Gastroesophageal sphincter (tissue), 4 donors: ENCODE results near the gene NAT9. TPM values are rescaled to one million over a fixed set of nuclear protein-coding genes. Genes with fewer than 3 reads are reported as not detected.

ENCODE experiments used
- ATAC-seq: fragments of 150-250 bp; one replicate; pipeline ENCODE4 v1.9.1; 2016; ENCODE audit warnings: mild to moderate bottlenecking, moderate library complexity
- H3K27ac ChIP-seq, 4 donors: fragments of 200-600 bp; sonication (generic) in 3 of 4; 1 replicate in 3 of 4; 2 replicates in 1 of 4; pipeline ENCODE4 v1.5.1; 2016 to 2019
- H3K27me3 ChIP-seq: fragments of 200-600 bp; sonication (generic); one replicate; pipeline ENCODE4 v1.5.1; 2019
- H3K36me3 ChIP-seq, 2 donors: fragments of 200-600 bp; sonication (generic); one replicate each; pipeline ENCODE4 v1.5.1; 2019; ENCODE audit warnings: control low read depth in 1 of 2
- H3K4me1 ChIP-seq, 3 donors: fragments of 200-600 bp; sonication (generic); 1 replicate in 2 of 3; 2 replicates in 1 of 3; pipeline ENCODE4 v1.5.1; 2016 to 2019; ENCODE audit warnings: control low read depth in 2 of 3
- H3K4me3 ChIP-seq, 2 donors: fragments of 200-600 bp; sonication (generic); one replicate each; pipeline ENCODE4 v1.5.1; 2019; ENCODE audit warnings: mild to moderate bottlenecking in 1 of 2, moderate library complexity in 1 of 2
- H3K9me3 ChIP-seq, 3 donors: fragments of 200-600 bp; sonication (generic); one replicate each; pipeline ENCODE4 v1.5.1; 2017 to 2019; ENCODE audit warnings: control low read depth in 2 of 3
- CTCF ChIP-seq, 4 experiments: fragments of 200-600 bp in 2 of 4; fragments of 450-650 bp in 2 of 4; sonication (generic) in 1 of 4; IDR thresholded peaks; one replicate each; pipeline ENCODE4 v1.5.1; 2017 to 2019; ENCODE audit warnings: antibody characterized with exemption in 4 of 4, mild to moderate bottlenecking in 2 of 4, moderate library complexity in 2 of 4
- EP300 ChIP-seq: sonication (generic); formaldehyde crosslinking; IDR thresholded peaks from one replicate; pipeline ENCODE4 v1.6.1; 2017; ENCODE audit warnings: antibody characterized with exemption, mild to moderate bottlenecking
- POLR2A ChIP-seq, 2 donors: fragments of 450-650 bp; IDR thresholded peaks; one replicate each; pipeline ENCODE4 v1.6.1; 2017; ENCODE audit warnings: antibody characterized with exemption in 2 of 2, mild to moderate bottlenecking in 2 of 2, moderate library complexity in 1 of 2
- POLR2AphosphoS5 ChIP-seq: sonication (generic); formaldehyde crosslinking; IDR thresholded peaks from one replicate; pipeline ENCODE4 v1.6.1; 2017; ENCODE audit warnings: antibody characterized with exemption
- WGBS, 2 donors: methylation state at CpG; one replicate each; pipeline ENCODE4 v1.1.5; 2018; ENCODE audit warnings: low coverage in 1 of 2; 5-methylcytosine and 5-hydroxymethylcytosine counted together
- total RNA-seq, 4 donors: library from RNA; depleted of rRNA; stranded (reverse); fragments of >200 nt; gene quantifications; one replicate each; pipeline ENCODE4 v1.1.0, GENCODE V29; 2016

NAT9 gene
- total RNA-seq, 4 donors from 2014 or later, result 21.7 to 34.7 (median 26.3) TPM

GRCh38 chr17:74745548-74746177 is 30.5 kb downstream of the NAT9 start:
- H3K27me3 ChIP-seq, result peaks cover 57% of the 10 kb centered on the region
- H3K9me3 ChIP-seq, result no peaks in the 10 kb centered on the region
- H3K27ac ChIP-seq, result peak overlapping the region in 1 of 4 donors; percentile 73
- no peaks in the 10 kb centered on the region for H3K36me3 ChIP-seq
- WGBS, 2 donors, result 72 to 100% methylated on average over 2 to 4 of the region's 8 CpGs
- H3K4me1 ChIP-seq, result peaks cover 0 to 62% (median 9%) of the 10 kb centered on the region in 3 donors
- H3K4me3 ChIP-seq, result no peak overlapping the region
- TF ChIP-seq CTCF (IDR thresholded peaks at IDR 0.05) (no peak), POLR2A (IDR thresholded peaks at IDR 0.05) (no peak), EP300 (no peak), POLR2AphosphoS5 (no peak)
- no peak for ATAC-seq

GRCh38 chr17:74744714-74745547 is 31.2 kb downstream of the NAT9 start:
- peak overlapping the region in 3 of 4 donors; percentile 64 to 73 (median 66) for H3K27ac ChIP-seq
- H3K27me3 ChIP-seq, result peaks cover 64% of the 10 kb centered on the region
- peak overlapping the region in 1 of 2 donors; percentile 36 for H3K4me3 ChIP-seq
- peaks cover 0 to 55% (median 6%) of the 10 kb centered on the region in 3 donors for H3K4me1 ChIP-seq
- TF ChIP-seq CTCF (IDR thresholded peaks at IDR 0.05) (peak in 3 of 4 experiments; percentile 99), EP300 (no peak), POLR2AphosphoS5 (peak; percentile 71)
- WGBS, 2 donors, result 0 to 4% methylated on average over 2 to 4 of the region's 24 CpGs
- ATAC-seq, result peak; percentile 35
- no peaks in the 10 kb centered on the region for H3K9me3 ChIP-seq
- no peaks in the 10 kb centered on the region for H3K36me3 ChIP-seq

- TF ChIP-seq EP300 (no peak), POLR2AphosphoS5 (no peak), CTCF (IDR thresholded peaks at IDR 0.05) (no peak), POLR2A (IDR thresholded peaks at IDR 0.05) (no peak)
- no peaks in the 10 kb centered on the region for H3K9me3 ChIP-seq
- ATAC-seq, result no peak
- H3K4me1 ChIP-seq, result peaks cover 0 to 49% (median 6%) of the 10 kb centered on the region in 3 donors
- H3K27ac ChIP-seq, result peak overlapping the region in 3 of 4 donors; percentile 64 to 73 (median 66)
- H3K4me3 ChIP-seq, result peak overlapping the region in 1 of 2 donors; percentile 36
- H3K27me3 ChIP-seq, result peaks cover 69% of the 10 kb centered on the region
- H3K36me3 ChIP-seq, result no peaks in the 10 kb centered on the region
- no CpG with 5 or more reads among the region's 2 CpGs for WGBS, 2 donors
Observed at GRCh38 chr17:74744349-74744713, 31.8 kb downstream of the NAT9 start.

GRCh38 chr17:74743755-74744154 is 32.4 kb downstream of the NAT9 start:
- no peaks in the 10 kb centered on the region for H3K9me3 ChIP-seq
- no peak for ATAC-seq
- no peak overlapping the region for H3K27ac ChIP-seq
- no peaks in the 10 kb centered on the region for H3K36me3 ChIP-seq
- no peak for TF ChIP-seq POLR2A (IDR thresholded peaks at IDR 0.05)
- peaks cover 0 to 43% (median 6%) of the 10 kb centered on the region in 3 donors for H3K4me1 ChIP-seq
- H3K27me3 ChIP-seq, result peaks cover 69% of the 10 kb centered on the region
- no peak overlapping the region for H3K4me3 ChIP-seq
- 54 to 89% methylated on average over 2 of the region's 2 CpGs for WGBS, 2 donors

GRCh38 chr17:74742978-74743545 is 33.1 kb downstream of the NAT9 start:
- Histone ChIP-seq H3K4me1 (peaks cover 0 to 45% (median 11%) of the 10 kb centered on the region in 3 donors), H3K9me3 (no peaks in the 10 kb centered on the region), H3K27ac (no peak overlapping the region), H3K36me3 (no peaks in the 10 kb centered on the region), H3K27me3 (peaks cover 75% of the 10 kb centered on the region), H3K4me3 (no peak overlapping the region)
- TF ChIP-seq POLR2AphosphoS5 (no peak), EP300 (no peak), POLR2A (IDR thresholded peaks at IDR 0.05) (no peak), CTCF (IDR thresholded peaks at IDR 0.05) (no peak)
- no peak for ATAC-seq
- WGBS, 2 donors, result 86 to 90% methylated on average over 2 to 7 of the region's 9 CpGs
